ENCODE results near the gene SOX10. TPM values are rescaled to one million over a fixed set of nuclear protein-coding genes. Genes with fewer than 3 reads are reported as not detected.

The SOX10 gene
- total and polyA plus RNA-seq, 2 of the 13 experiments (the other 11 are each of a cell fraction or from before 2014, with no cell fraction given): not detected

GRCh38 chr22:37953437-37954179, 30.7 kb downstream of the SOX10 start, which contains the start of the genes C22orf23 and POLR2F (continued):
- TF ChIP-seq ZNF18 (CRISPR knock-in tag; IDR thresholded peaks at IDR 0.05; ENCODE audit: insufficient replicate concordance) (no peak), SRSF4 (IDR thresholded peaks at IDR 0.05; ENCODE audit: low read depth, low read length, poor library complexity, severe bottlenecking) (no peak), BRD4 (CRISPR knock-in tag; IDR thresholded peaks at IDR 0.05) (peak; percentile 47), PHF8 (CRISPR knock-in tag; IDR thresholded peaks at IDR 0.05) (peak; percentile 87), ZNF333 (CRISPR knock-in tag; IDR thresholded peaks at IDR 0.05; ENCODE audit: borderline replicate concordance) (peak; percentile 78; the same call in 1 of the 2 replicates), KLF6 (CRISPR knock-in tag; IDR thresholded peaks at IDR 0.05) (0 out of 2 replicates have a peak, but pooled peaks have one; percentile 32), ZNF337 (CRISPR knock-in tag; IDR thresholded peaks at IDR 0.05; ENCODE audit: borderline replicate concordance, low read depth) (no peak), HNF1B (CRISPR knock-in tag; IDR thresholded peaks at IDR 0.05) (peak; percentile 90), MYPOP (CRISPR knock-in tag; IDR thresholded peaks at IDR 0.05) (peak; percentile 73; the same call in 1 of the 2 replicates), EP300 (IDR thresholded peaks at IDR 0.05; ENCODE audit: low read depth in 2 of 2, low read length in 2 of 2) (no peak), EP300 (CRISPR knock-in tag; IDR thresholded peaks at IDR 0.05; ENCODE audit: borderline replicate concordance) (no peak), KDM5B (CRISPR knock-in tag; IDR thresholded peaks at IDR 0.05; ENCODE audit: borderline replicate concordance) (peak; percentile 73), NPAS2 (CRISPR knock-in tag; IDR thresholded peaks at IDR 0.05; ENCODE audit: borderline replicate concordance) (no peak), ZBTB44 (CRISPR knock-in tag; IDR thresholded peaks at IDR 0.05) (no peak), SMAD3 (CRISPR knock-in tag; IDR thresholded peaks at IDR 0.05) (0 out of 2 replicates have a peak, but pooled peaks have one; percentile 46)

Measured in HepG2 (cell line).